ENCODE measurements around the gene ZBTB21. TPM values are rescaled to one million over a fixed set of nuclear protein-coding genes. Genes with fewer than 3 reads are reported as not detected.
A peak's percentile ranks its signal among the peaks of the same experiment; 100 is the strongest.

Gene ZBTB21
- total and polyA plus RNA-seq, 2 of the 4 experiments (the other 2 are of a cell fraction): 6.8 to 12.0 TPM

DNA sequence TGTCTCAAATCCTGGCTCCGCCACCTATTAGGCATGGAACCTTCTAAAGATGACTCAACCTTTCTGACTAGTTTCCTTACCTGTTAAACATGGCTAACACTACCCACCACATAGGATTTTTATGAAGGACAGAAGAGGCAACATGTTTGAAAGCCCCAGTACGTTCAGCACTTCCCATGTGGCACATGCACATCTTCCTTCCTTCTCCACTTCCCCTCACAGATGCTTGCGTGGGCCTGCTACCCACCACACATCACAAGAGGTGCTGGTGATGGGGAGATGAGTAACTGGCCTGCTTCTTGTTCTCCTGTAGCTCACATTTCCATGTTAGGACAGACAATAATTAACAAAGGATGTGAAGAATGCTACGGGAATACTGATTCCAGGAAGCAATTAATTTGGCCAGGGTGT, 7.1 kb downstream of the ZBTB21 start:
- H3K79me1 ChIP-seq (ENCODE audit: low read depth in 1 of 2, low read length in 2 of 2): peaks cover 41 to 76% of the 10 kb centered on the region in 2 experiments
- peak; percentile 76 for DNase-seq
- H2BK15ac ChIP-seq (ENCODE audit: low read depth, low read length): peak overlapping the region; percentile 39; the same call in 2 of the 3 replicates
- H3K9me1 ChIP-seq (ENCODE audit: insufficient read depth, low read length): peaks cover 31% of the 10 kb centered on the region
- peak overlapping the region; percentile 67 for H3K56ac ChIP-seq (ENCODE audit: extremely low read depth, insufficient read depth, low read length)
- no peaks in the 10 kb centered on the region for H3K9me3 ChIP-seq (ENCODE audit: control insufficient read depth, insufficient read depth, low read length)
- peak; percentile 11; the same call in 1 of the 2 replicates for ATAC-seq (ENCODE audit: low read depth)
- peak overlapping the region; percentile 70 for H3K23ac ChIP-seq (ENCODE audit: low read depth, low read length)
- H3K4ac ChIP-seq (ENCODE audit: low read depth, low read length): peak overlapping the region; percentile 82
- peak overlapping the region; percentile 58 for H3K27ac ChIP-seq (ENCODE audit: insufficient read depth, low read length)
- peak overlapping the region; percentile 76 for H2BK20ac ChIP-seq (ENCODE audit: low read depth, low read length)
- H3K36me3 ChIP-seq (ENCODE audit: control insufficient read depth, insufficient read depth, low read length): peaks cover 19% of the 10 kb centered on the region
- H3K18ac ChIP-seq (ENCODE audit: low read depth, low read length): peak overlapping the region; percentile 56; the same call in 1 of the 2 replicates
- H3K9ac ChIP-seq (ENCODE audit: low read depth, low read length): no peak overlapping the region
- H2AK9ac ChIP-seq (replicated peaks; ENCODE audit: low read depth, low read length, poor library complexity): no peak overlapping the region
- peak overlapping the region; percentile 93 for H2AK5ac ChIP-seq (ENCODE audit: low read depth, low read length)
- H2BK120ac ChIP-seq (ENCODE audit: low read depth, low read length): peak overlapping the region; percentile 86
- intact Hi-C loops (cut with micrococcal nuclease): loop anchor here (2.0 kb wide), 2 partner anchors 46 to 96 kb away; no protein-coding TSS in a partner anchor
- no peaks in the 10 kb centered on the region; the same call in 1 of the 2 replicates for H4K20me1 ChIP-seq (ENCODE audit: insufficient read depth, low read length)
- peaks cover 15% of the 10 kb centered on the region for H3K4me1 ChIP-seq (ENCODE audit: control insufficient read depth, insufficient read depth, low read length)
- BruUV-seq (replicated peaks): no TSS peak
- no peaks in the 10 kb centered on the region for H3K27me3 ChIP-seq (ENCODE audit: control insufficient read depth, insufficient read depth, low read length)
- peak; percentile 57 for TF ChIP-seq POLR2A (IDR thresholded peaks at IDR 0.05; ENCODE audit: low read depth, low read length)
- TF ChIP-seq RCOR1 (IDR thresholded peaks at IDR 0.05; ENCODE audit: insufficient replicate concordance, low read length): no peak
- 0 out of 2 replicates have a peak, but pooled peaks have one; percentile 29 for TF ChIP-seq FOS (IDR thresholded peaks at IDR 0.05; ENCODE audit: low read depth, low read length)
- TF ChIP-seq BHLHE40 (IDR thresholded peaks at IDR 0.05; ENCODE audit: low read depth, low read length): 0 out of 2 replicates have a peak, but pooled peaks have one; percentile 70
- in situ Hi-C loops (cut with MboI; ENCODE audit: low sequenced_read_pairs): loop anchor here (5.0 kb wide), 1 partner anchor 94 kb away; no protein-coding TSS in a partner anchor
- dilution Hi-C loops (cut with HindIII; ENCODE audit: low sequenced_read_pairs, unreplicated experiment): no loop called here
- H4K5ac ChIP-seq (ENCODE audit: low read depth, low read length): peak overlapping the region; percentile 41; the same call in 1 of the 2 replicates
- peak overlapping the region; percentile 54 for H4K91ac ChIP-seq (ENCODE audit: insufficient read depth, low read depth, low read length)
- H3K4me2 ChIP-seq (ENCODE audit: low read depth, low read length): peak overlapping the region; percentile 1; the same call in 1 of the 2 replicates
- peak overlapping the region; percentile 54 for H3K14ac ChIP-seq (replicated peaks; ENCODE audit: low read depth, low read length)
- peak overlapping the region; percentile 96 for H2BK5ac ChIP-seq (ENCODE audit: low read depth, low read length, poor library complexity, severe bottlenecking)
- ChIA-PET CTCF (interaction anchor here (0.8 to 1.0 kb wide), 2 partner anchors 110 to 114 kb away, joined by 3 read pairs; no protein-coding TSS in a partner anchor), POLR2A (ENCODE audit: unreplicated experiment) (no interaction called here)
- H4K8ac ChIP-seq (ENCODE audit: low read depth in 2 of 2, low read length in 2 of 2): peak overlapping the region; percentile 56 to 64
- no peak overlapping the region for H3K4me3 ChIP-seq (ENCODE audit: insufficient read depth, low read depth, low read length)
- no peak overlapping the region for H2AFZ ChIP-seq (replicated peaks; ENCODE audit: low read length, poor library complexity)
- no CpG with 5 or more reads among the region's 4 CpGs for WGBS, 2 experiments (ENCODE audit: extremely low coverage in 2 of 2, insufficient read length in 1 of 2)
